UCSD-AML1 (cell line): ENCODE data around the gene RPS6KA2.
"Not testable (repeated sequence)": the region's sequence is repeated elsewhere in the genome, so short reads cannot be mapped to it uniquely, and the experiment has no call there.

Experiments used
- DNase-seq: peaks from one replicate; lab custom pipeline; 2025; ENCODE audit not compliant: unreplicated experiment; lab: John Stamatoyannopoulos, UW

RPS6KA2 gene

GRCh38 chr6:166636191-166636933, 9.3 kb upstream of the RPS6KA2 start:
- DNase-seq: no peak

- no peak for DNase-seq
These were observed 8.2 kb upstream of the RPS6KA2 start for GRCh38 chr6:166635013-166635970.

- DNase-seq: not testable (repeated sequence)
These were observed 7.5 kb upstream of the RPS6KA2 start for GRCh38 chr6:166634581-166634980.

- peak; percentile 37 for DNase-seq
These were observed 6.9 kb upstream of the RPS6KA2 start for GRCh38 chr6:166633732-166634535.

GRCh38 chr6:166632731-166633130, 5.7 kb upstream of the RPS6KA2 start:
- no peak for DNase-seq

- no peak for DNase-seq
These were observed 3.4 kb upstream of the RPS6KA2 start for GRCh38 chr6:166630462-166630861.

GRCh38 chr6:166629628-166630027, 2.6 kb upstream of the RPS6KA2 start:
- DNase-seq: no peak

GRCh38 chr6:166627875-166628801, 1.1 kb upstream of the RPS6KA2 start:
- peak; percentile 60 for DNase-seq

- DNase-seq: no peak
These were observed 646 bp downstream of the RPS6KA2 start for GRCh38 chr6:166626177-166627032.

GRCh38 chr6:166625356-166625755, 1.7 kb downstream of the RPS6KA2 start:
- DNase-seq: no peak

- no peak for DNase-seq
These were observed 2.8 kb downstream of the RPS6KA2 start for GRCh38 chr6:166624275-166624674.

GRCh38 chr6:166623318-166623717, 3.7 kb downstream of the RPS6KA2 start:
- no peak for DNase-seq

GRCh38 chr6:166621114-166621540, 5.9 kb downstream of the RPS6KA2 start:
- no peak for DNase-seq

- no peak for DNase-seq
These were observed 6.5 kb downstream of the RPS6KA2 start for GRCh38 chr6:166620478-166621113.

GRCh38 chr6:166619912-166620311, 7.1 kb downstream of the RPS6KA2 start:
- DNase-seq: no peak

GRCh38 chr6:166618866-166619761, 7.9 kb downstream of the RPS6KA2 start:
- no peak for DNase-seq

GRCh38 chr6:166618251-166618650, 8.8 kb downstream of the RPS6KA2 start:
- no peak for DNase-seq

GRCh38 chr6:166617359-166617758, 9.7 kb downstream of the RPS6KA2 start:
- no peak for DNase-seq
